WTC11 (cell line): ENCODE results near the gene GPR84.

Experiments
- ATF6 ChIP-seq: sonication (generic); formaldehyde crosslinking; IDR thresholded peaks from 2 replicates; pipeline ENCODE4 v1.8.1; 2023; ENCODE audit warnings: mild to moderate bottlenecking, missing genetic modification reagents
- GABPB1 ChIP-seq: sonication (generic); formaldehyde crosslinking; IDR thresholded peaks from 2 replicates; pipeline ENCODE4 v1.8.1; 2023; ENCODE audit warnings: mild to moderate bottlenecking, missing genetic modification reagents
- JUN ChIP-seq: sonication (generic); formaldehyde crosslinking; IDR thresholded peaks from 2 replicates; pipeline ENCODE4 v1.8.0; 2023; ENCODE audit warnings: mild to moderate bottlenecking, missing genetic modification reagents
- PRDM15 ChIP-seq: sonication (generic); formaldehyde crosslinking; IDR thresholded peaks from 2 replicates; pipeline ENCODE4 v1.8.0; 2022; ENCODE audit warnings: missing genetic modification reagents
- SMAD3 ChIP-seq: sonication (generic); formaldehyde crosslinking; IDR thresholded peaks from 2 replicates; pipeline ENCODE4 v1.8.0; 2022; ENCODE audit warnings: missing genetic modification reagents, mild to moderate bottlenecking, borderline replicate concordance
- TF ChIP-seq, protein P1 (sequence below): fragments of 200-600 bp; IDR thresholded peaks from 2 replicates; pipeline ENCODE4 v1.8.0; 2022; ENCODE audit warnings: antibody characterized with exemption

- TF ChIP-seq, protein P1, sequence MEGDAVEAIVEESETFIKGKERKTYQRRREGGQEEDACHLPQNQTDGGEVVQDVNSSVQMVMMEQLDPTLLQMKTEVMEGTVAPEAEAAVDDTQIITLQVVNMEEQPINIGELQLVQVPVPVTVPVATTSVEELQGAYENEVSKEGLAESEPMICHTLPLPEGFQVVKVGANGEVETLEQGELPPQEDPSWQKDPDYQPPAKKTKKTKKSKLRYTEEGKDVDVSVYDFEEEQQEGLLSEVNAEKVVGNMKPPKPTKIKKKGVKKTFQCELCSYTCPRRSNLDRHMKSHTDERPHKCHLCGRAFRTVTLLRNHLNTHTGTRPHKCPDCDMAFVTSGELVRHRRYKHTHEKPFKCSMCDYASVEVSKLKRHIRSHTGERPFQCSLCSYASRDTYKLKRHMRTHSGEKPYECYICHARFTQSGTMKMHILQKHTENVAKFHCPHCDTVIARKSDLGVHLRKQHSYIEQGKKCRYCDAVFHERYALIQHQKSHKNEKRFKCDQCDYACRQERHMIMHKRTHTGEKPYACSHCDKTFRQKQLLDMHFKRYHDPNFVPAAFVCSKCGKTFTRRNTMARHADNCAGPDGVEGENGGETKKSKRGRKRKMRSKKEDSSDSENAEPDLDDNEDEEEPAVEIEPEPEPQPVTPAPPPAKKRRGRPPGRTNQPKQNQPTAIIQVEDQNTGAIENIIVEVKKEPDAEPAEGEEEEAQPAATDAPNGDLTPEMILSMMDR: no peak
- TF ChIP-seq GABPB1 (CRISPR knock-in tag) (no peak), ATF6 (CRISPR knock-in tag) (no peak), SMAD3 (CRISPR knock-in tag) (no peak), JUN (CRISPR knock-in tag) (no peak), PRDM15 (CRISPR knock-in tag) (no peak)
These were observed 31.3 kb upstream of the GPR84 start for GRCh38 chr12:54395545-54395944.
